A673 (cell line): ENCODE data around the gene PRKCH. TPM values are rescaled to one million over a fixed set of nuclear protein-coding genes. Genes with fewer than 3 reads are reported as not detected.

Source experiments
- BruUV-seq: library from RNA; stranded (reverse); fragments of 400-500 nt; replicated peaks from 2 replicates; lab custom pipeline; 2021; lab: Mats Ljungman, UMichigan
- CTCF ChIA-PET: fragments of 300-600 bp; sonication (Branson Sonifier 250); formaldehyde crosslinking; loops from one replicate; lab custom pipeline; 2022; ENCODE audit warnings: antibody characterized with exemption; lab: Charles Lee
- POLR2A ChIA-PET: fragments of 300-600 bp; sonication (Branson Sonifier 250); formaldehyde crosslinking; loops from one replicate; lab custom pipeline; 2022; ENCODE audit warnings: antibody characterized with exemption; ENCODE audit not compliant: low non-redundant PET; lab: Charles Lee
- DNase-seq: peaks from one replicate; pipeline ENCODE4 v3.0.0-alpha.2; 2015; ENCODE audit warnings: low spot score
- H3K27ac ChIP-seq: fragments of 200-600 bp; sonication (generic); 2 replicates; pipeline ENCODE4 v1.5.1; 2016; ENCODE audit warnings: mixed run types, low read depth, mild to moderate bottlenecking, mixed read lengths, antibody characterized with exemption, low read length; ENCODE audit not compliant: poor library complexity, severe bottlenecking
- H3K27me3 ChIP-seq: fragments of 200-600 bp; sonication (generic); replicated peaks from 2 replicates; pipeline ENCODE4 v1.6.1; 2017; ENCODE audit warnings: mixed run types, low read depth, mild to moderate bottlenecking, mixed read lengths, antibody characterized with exemption, low read length; ENCODE audit not compliant: insufficient read depth, poor library complexity
- H3K36me3 ChIP-seq: fragments of 200-600 bp; sonication (generic); 2 replicates; pipeline ENCODE4 v1.6.1; 2016; ENCODE audit warnings: mixed run types, mild to moderate bottlenecking, mixed read lengths, antibody characterized with exemption, low read length; ENCODE audit not compliant: insufficient read depth, poor library complexity, severe bottlenecking
- H3K4me1 ChIP-seq: fragments of 200-600 bp; sonication (generic); 2 replicates; pipeline ENCODE4 v1.6.1; 2017; ENCODE audit warnings: mixed run types, mild to moderate bottlenecking, mixed read lengths, antibody characterized with exemption, low read length; ENCODE audit not compliant: insufficient read depth, poor library complexity, severe bottlenecking
- H3K4me3 ChIP-seq: fragments of 200-600 bp; sonication (generic); 2 replicates; pipeline ENCODE4 v1.5.1; 2016; ENCODE audit warnings: low read depth, mixed run types, mild to moderate bottlenecking, mixed read lengths, low read length; ENCODE audit not compliant: poor library complexity, severe bottlenecking
- H3K9me3 ChIP-seq: fragments of 200-600 bp; sonication (generic); 2 replicates; pipeline ENCODE4 v1.6.1; 2016; ENCODE audit warnings: mixed run types, low read depth, mild to moderate bottlenecking, mixed read lengths, antibody characterized with exemption, low read length; ENCODE audit not compliant: poor library complexity, severe bottlenecking
- EZH2 ChIP-seq: fragments of 200-600 bp; sonication (generic); IDR thresholded peaks from 2 replicates; pipeline ENCODE4 v1.6.1; 2017; ENCODE audit warnings: borderline replicate concordance, low read depth, mild to moderate bottlenecking, mixed read lengths, antibody characterized with exemption, low read length; ENCODE audit not compliant: poor library complexity, severe bottlenecking
- intact Hi-C: fragments of 100-400 bp; cut with micrococcal nuclease; formaldehyde crosslinking; loops from one replicate; pipeline ENCODE4 v1.10.0; 2022; ENCODE audit not compliant: unreplicated experiment
- total RNA-seq: library from RNA; stranded (reverse); gene quantifications from 2 replicates; pipeline ENCODE4 v1.2.3, GENCODE V29; 2021
- TF ChIP-seq, protein P1 (sequence below): fragments of 300-800, 200-600 bp; sonication (generic); conservative IDR thresholded peaks from 2 replicates; pipeline ENCODE4 v1.5.1; 2017; ENCODE audit warnings: low read depth, mild to moderate bottlenecking, antibody characterized with exemption, low read length, moderate library complexity, mixed read lengths

The PRKCH gene
- total RNA-seq, 1 experiment from 2014 or later: 1.8 TPM

DNA sequence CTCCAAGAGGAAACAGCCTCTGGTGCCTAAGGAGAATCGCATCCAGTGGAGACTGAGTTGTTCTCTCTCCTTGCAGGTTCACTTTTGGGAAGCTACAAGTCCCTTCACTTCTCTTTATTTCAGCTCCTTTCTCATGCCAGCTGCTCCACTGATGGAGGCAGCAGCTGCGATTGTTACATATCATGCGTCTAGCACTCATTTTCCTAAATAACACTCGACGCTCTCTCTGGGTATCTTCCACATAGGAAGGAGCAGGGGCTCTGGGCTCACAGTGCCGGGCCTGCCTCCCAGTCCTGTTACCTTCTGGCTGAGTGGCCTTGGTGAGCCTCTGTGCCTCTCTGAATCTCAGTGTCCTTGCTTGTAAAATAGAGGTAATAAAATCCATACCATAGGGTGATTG is 211.4 kb downstream of the PRKCH start:
- intact Hi-C loops: no loop called here
- BruUV-seq: no TSS peak
- peaks cover 5% of the 10 kb centered on the region for H3K4me1 ChIP-seq
- no peaks in the 10 kb centered on the region for H3K27me3 ChIP-seq
- H3K9me3 ChIP-seq: no peaks in the 10 kb centered on the region
- POLR2A ChIA-PET: no interaction called here
- no peak overlapping the region for H3K4me3 ChIP-seq
- no peak for DNase-seq
- CTCF ChIA-PET: no interaction called here
- H3K27ac ChIP-seq: no peak overlapping the region
- H3K36me3 ChIP-seq: no peaks in the 10 kb centered on the region
- TF ChIP-seq, protein P1, sequence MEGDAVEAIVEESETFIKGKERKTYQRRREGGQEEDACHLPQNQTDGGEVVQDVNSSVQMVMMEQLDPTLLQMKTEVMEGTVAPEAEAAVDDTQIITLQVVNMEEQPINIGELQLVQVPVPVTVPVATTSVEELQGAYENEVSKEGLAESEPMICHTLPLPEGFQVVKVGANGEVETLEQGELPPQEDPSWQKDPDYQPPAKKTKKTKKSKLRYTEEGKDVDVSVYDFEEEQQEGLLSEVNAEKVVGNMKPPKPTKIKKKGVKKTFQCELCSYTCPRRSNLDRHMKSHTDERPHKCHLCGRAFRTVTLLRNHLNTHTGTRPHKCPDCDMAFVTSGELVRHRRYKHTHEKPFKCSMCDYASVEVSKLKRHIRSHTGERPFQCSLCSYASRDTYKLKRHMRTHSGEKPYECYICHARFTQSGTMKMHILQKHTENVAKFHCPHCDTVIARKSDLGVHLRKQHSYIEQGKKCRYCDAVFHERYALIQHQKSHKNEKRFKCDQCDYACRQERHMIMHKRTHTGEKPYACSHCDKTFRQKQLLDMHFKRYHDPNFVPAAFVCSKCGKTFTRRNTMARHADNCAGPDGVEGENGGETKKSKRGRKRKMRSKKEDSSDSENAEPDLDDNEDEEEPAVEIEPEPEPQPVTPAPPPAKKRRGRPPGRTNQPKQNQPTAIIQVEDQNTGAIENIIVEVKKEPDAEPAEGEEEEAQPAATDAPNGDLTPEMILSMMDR: no peak
- no peak for TF ChIP-seq EZH2

DNA sequence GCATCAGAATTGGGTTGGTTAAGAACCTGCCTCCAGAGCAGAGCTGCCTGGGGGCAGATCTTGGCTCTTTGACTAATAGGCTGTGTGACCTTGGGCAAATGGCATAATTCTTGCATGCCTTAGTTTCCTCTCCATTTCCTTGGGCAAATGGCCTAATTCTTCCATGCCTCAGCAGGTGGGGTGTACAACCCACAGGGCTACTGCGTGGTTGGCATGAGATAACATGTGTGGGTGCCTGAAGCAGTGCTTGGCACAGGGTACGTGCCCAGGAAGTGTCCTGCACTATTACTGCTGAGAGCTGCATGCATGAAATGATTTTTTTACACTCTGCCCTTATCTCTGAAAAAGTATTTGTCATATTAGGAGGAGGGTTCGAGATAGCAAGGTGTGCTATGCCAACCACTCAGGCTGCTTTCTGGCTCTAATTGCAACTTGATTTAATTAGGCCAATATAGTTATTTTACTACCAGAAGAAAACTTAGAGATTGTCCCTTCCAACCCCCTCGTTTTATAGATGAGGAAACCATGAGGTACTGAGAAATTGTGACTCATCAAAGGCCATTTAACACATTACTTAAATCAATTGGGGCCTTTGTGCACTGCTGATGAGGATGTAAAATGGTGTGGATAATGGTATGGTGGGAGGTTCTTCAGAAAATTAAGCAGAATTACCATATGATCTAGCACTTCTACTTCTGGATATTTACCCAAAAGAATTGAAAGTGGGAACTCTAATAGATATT is 212.3 kb downstream of the PRKCH start:
- no TSS peak for BruUV-seq
- Histone ChIP-seq H3K4me3 (no peak overlapping the region), H3K27ac (no peak overlapping the region), H3K9me3 (no peaks in the 10 kb centered on the region), H3K27me3 (no peaks in the 10 kb centered on the region), H3K36me3 (no peaks in the 10 kb centered on the region), H3K4me1 (peaks cover 9% of the 10 kb centered on the region)
- ChIA-PET POLR2A (no interaction called here), CTCF (interaction anchor here (0.7 kb wide), 1 partner anchor 183 kb away, joined by 3 read pairs; no protein-coding TSS in a partner anchor)
- TF ChIP-seq EZH2: no peak
- TF ChIP-seq, protein P1: no peak
- DNase-seq: no peak
- intact Hi-C loops: no loop called here

DNA sequence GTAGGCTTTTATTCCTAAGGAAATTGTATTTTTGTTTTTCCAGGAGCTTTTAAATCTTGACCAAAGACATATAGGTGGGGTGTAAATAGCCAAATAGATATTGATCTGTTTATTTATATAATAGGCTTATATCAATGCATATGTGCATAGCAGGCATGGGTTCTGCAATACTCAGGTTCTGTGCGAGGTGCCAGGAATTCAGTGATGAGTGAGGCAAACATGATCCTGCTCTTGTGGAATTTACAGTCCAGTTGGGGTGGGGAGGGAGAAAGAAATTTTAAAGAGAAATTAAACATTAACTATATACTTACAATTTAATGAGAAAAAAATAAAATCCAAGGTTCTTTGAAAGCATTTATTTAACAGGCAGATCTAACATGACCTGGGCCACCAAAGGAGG is 213.7 kb downstream of the PRKCH start:
- H3K27ac ChIP-seq: no peak overlapping the region
- no peak overlapping the region for H3K4me3 ChIP-seq
- ChIA-PET POLR2A (no interaction called here), CTCF (no interaction called here)
- H3K4me1 ChIP-seq: peaks cover 9% of the 10 kb centered on the region
- H3K9me3 ChIP-seq: no peaks in the 10 kb centered on the region
- no peak for TF ChIP-seq EZH2
- TF ChIP-seq, protein P1: no peak
- no TSS peak for BruUV-seq
- DNase-seq: no peak
- H3K36me3 ChIP-seq: no peaks in the 10 kb centered on the region
- intact Hi-C loops: no loop called here
- no peaks in the 10 kb centered on the region for H3K27me3 ChIP-seq
